Astrocyte (in vitro differentiated cells and primary cell): ENCODE data around the gene MAS1. TPM values are rescaled to one million over a fixed set of nuclear protein-coding genes. Genes with fewer than 3 reads are reported as not detected.
A peak's percentile ranks its signal among the peaks of the same experiment; 100 is the strongest.

Experiments
- DNase-seq: peaks from one replicate; pipeline ENCODE4 v3.0.0-alpha.2; 2010; ENCODE audit warnings: low read depth
- FAIRE-seq: peaks from 2 replicates; lab custom pipeline; 2011; peaks lifted over from hg19 to GRCh38; lab: Jason Lieb, UNC
- H2AFZ ChIP-seq: 2 replicates; pipeline ENCODE4 v1.6.0; 2012; ENCODE audit warnings: low read depth, low read length, inconsistent platforms
- H3K27ac ChIP-seq: 2 replicates; pipeline ENCODE4 v1.5.1; 2011; ENCODE audit warnings: low read depth, low read length, inconsistent platforms
- H3K27me3 ChIP-seq: 2 replicates; pipeline ENCODE4 v1.6.0; 2011; ENCODE audit warnings: low read length, inconsistent platforms; ENCODE audit not compliant: insufficient read depth
- H3K36me3 ChIP-seq: 2 replicates; pipeline ENCODE4 v1.5.1; 2011; ENCODE audit warnings: low read length, inconsistent platforms; ENCODE audit not compliant: insufficient read depth
- H3K4me1 ChIP-seq: 2 replicates; pipeline ENCODE4 v1.5.1; 2011; ENCODE audit warnings: low read length, inconsistent platforms; ENCODE audit not compliant: insufficient read depth
- H3K4me2 ChIP-seq: 2 replicates; pipeline ENCODE4 v1.6.0; 2012; ENCODE audit warnings: low read length, inconsistent platforms
- H3K4me3 ChIP-seq: 2 replicates; pipeline ENCODE4 v1.5.1; 2011; ENCODE audit warnings: low read depth, mild to moderate bottlenecking, low read length, inconsistent platforms; ENCODE audit not compliant: insufficient read depth
- H3K79me2 ChIP-seq: 2 replicates; pipeline ENCODE4 v1.6.0; 2012; ENCODE audit warnings: mild to moderate bottlenecking, low read length, inconsistent platforms; ENCODE audit not compliant: insufficient read depth
- H3K9ac ChIP-seq: 2 replicates; pipeline ENCODE4 v1.6.0; 2012; ENCODE audit warnings: mild to moderate bottlenecking, low read length, inconsistent platforms
- H3K9me3 ChIP-seq: 2 replicates; pipeline ENCODE4 v1.5.1; 2012; ENCODE audit warnings: low read depth, mild to moderate bottlenecking, low read length, inconsistent platforms; ENCODE audit not compliant: insufficient read depth
- H4K20me1 ChIP-seq: 2 replicates; pipeline ENCODE4 v1.6.0; 2012; ENCODE audit warnings: low read length, inconsistent platforms; ENCODE audit not compliant: insufficient read depth
- H3K27ac Mint-ChIP-seq: one replicate; pipeline ENCODE4 v1.8.0; 2021; ENCODE audit warnings: mild to moderate bottlenecking, mixed read lengths; ENCODE audit not compliant: unreplicated experiment
- H3K27me3 Mint-ChIP-seq: one replicate; pipeline ENCODE4 v1.8.0; 2021; ENCODE audit warnings: low read depth, mixed read lengths; ENCODE audit not compliant: unreplicated experiment
- H3K36me3 Mint-ChIP-seq: one replicate; pipeline ENCODE4 v1.8.0; 2021; ENCODE audit warnings: low read depth, mixed read lengths; ENCODE audit not compliant: unreplicated experiment
- H3K4me1 Mint-ChIP-seq: one replicate; pipeline ENCODE4 v1.8.0; 2021; ENCODE audit warnings: low read depth, mixed read lengths; ENCODE audit not compliant: unreplicated experiment
- H3K4me3 Mint-ChIP-seq: one replicate; pipeline ENCODE4 v1.8.0; 2021; ENCODE audit warnings: mild to moderate bottlenecking, moderate library complexity, mixed read lengths; ENCODE audit not compliant: unreplicated experiment
- H3K9me3 Mint-ChIP-seq: one replicate; pipeline ENCODE4 v1.8.0; 2021; ENCODE audit warnings: mild to moderate bottlenecking, mixed read lengths; ENCODE audit not compliant: unreplicated experiment
- CTCF ChIP-seq: IDR thresholded peaks from 2 replicates; pipeline ENCODE4 v1.5.1; 2011; ENCODE audit warnings: low read depth, mild to moderate bottlenecking, inconsistent platforms, low read length, moderate library complexity; ENCODE audit not compliant: insufficient read depth
- EZH2 ChIP-seq: IDR thresholded peaks from 2 replicates; pipeline ENCODE4 v1.6.1; 2012; ENCODE audit warnings: mild to moderate bottlenecking, low read length, inconsistent platforms; ENCODE audit not compliant: insufficient read depth
- total RNA-seq: library from RNA; stranded (reverse); gene quantifications from 2 replicates; pipeline ENCODE4 v1.2.1, GENCODE V29; 2021

Gene MAS1
- total RNA-seq, 1 donor from 2014 or later, result not detected

- Mint-ChIP-seq H3K4me1 (no peaks in the 10 kb centered on the region), H3K27ac (no peak overlapping the region), H3K4me3 (no peak overlapping the region), H3K9me3 (peaks cover 5% of the 10 kb centered on the region), H3K27me3 (peaks cover 2% of the 10 kb centered on the region), H3K36me3 (no peaks in the 10 kb centered on the region)
- Histone ChIP-seq H3K4me2 (no peak overlapping the region), H4K20me1 (no peaks in the 10 kb centered on the region), H3K79me2 (no peaks in the 10 kb centered on the region), H2AFZ (no peak overlapping the region), H3K9ac (no peak overlapping the region), H3K36me3 (no peaks in the 10 kb centered on the region), H3K4me3 (no peak overlapping the region), H3K27ac (no peak overlapping the region), H3K27me3 (peaks cover 3% of the 10 kb centered on the region), H3K9me3 (no peaks in the 10 kb centered on the region), H3K4me1 (no peaks in the 10 kb centered on the region)
- DNase-seq, result no peak
- TF ChIP-seq EZH2 (no peak), CTCF (no peak)
- FAIRE-seq, result no peak
These were observed 24.2 kb upstream of the MAS1 start for GRCh38 chr6:159866286-159867247.

GRCh38 chr6:159871241-159871640, 19.5 kb upstream of the MAS1 start:
- H4K20me1 ChIP-seq, result no peaks in the 10 kb centered on the region
- Mint-ChIP-seq H3K36me3 (no peaks in the 10 kb centered on the region), H3K27ac (no peak overlapping the region), H3K4me1 (peaks cover 1% of the 10 kb centered on the region), H3K4me3 (no peak overlapping the region), H3K27me3 (peaks cover 11% of the 10 kb centered on the region), H3K9me3 (peaks cover 6% of the 10 kb centered on the region)
- no peak for TF ChIP-seq EZH2
- H3K4me1 ChIP-seq, result peaks cover 3% of the 10 kb centered on the region
- no peak overlapping the region for H2AFZ ChIP-seq
- H3K27me3 ChIP-seq, result no peaks in the 10 kb centered on the region
- no peaks in the 10 kb centered on the region for H3K9me3 ChIP-seq
- no peak overlapping the region for H3K9ac ChIP-seq
- H3K4me2 ChIP-seq, result no peak overlapping the region
- H3K27ac ChIP-seq, result no peak overlapping the region
- H3K4me3 ChIP-seq, result no peak overlapping the region
- H3K36me3 ChIP-seq, result no peaks in the 10 kb centered on the region
- DNase-seq (peak; percentile 12), FAIRE-seq (no peak)
- no peaks in the 10 kb centered on the region for H3K79me2 ChIP-seq

- no peak for FAIRE-seq
- H3K27me3 ChIP-seq, result peaks cover 3% of the 10 kb centered on the region
- peaks cover 6% of the 10 kb centered on the region for H3K9me3 Mint-ChIP-seq
- TF ChIP-seq EZH2 (no peak), CTCF (no peak)
- peaks cover 1% of the 10 kb centered on the region for H3K4me1 Mint-ChIP-seq
- H3K27me3 Mint-ChIP-seq, result peaks cover 11% of the 10 kb centered on the region
- no peak overlapping the region for H3K27ac Mint-ChIP-seq
- H3K9me3 ChIP-seq, result no peaks in the 10 kb centered on the region
- H3K4me1 ChIP-seq, result peaks cover 3% of the 10 kb centered on the region
- H2AFZ ChIP-seq, result no peak overlapping the region
- H3K4me3 ChIP-seq, result no peak overlapping the region
- peak; percentile 34 for DNase-seq
- no peaks in the 10 kb centered on the region for H4K20me1 ChIP-seq
- no peaks in the 10 kb centered on the region for H3K79me2 ChIP-seq
- H3K9ac ChIP-seq, result no peak overlapping the region
- H3K4me2 ChIP-seq, result no peak overlapping the region
- no peaks in the 10 kb centered on the region for H3K36me3 ChIP-seq
- no peaks in the 10 kb centered on the region for H3K36me3 Mint-ChIP-seq
- H3K4me3 Mint-ChIP-seq, result no peak overlapping the region
- no peak overlapping the region for H3K27ac ChIP-seq
These were observed 18.9 kb upstream of the MAS1 start for GRCh38 chr6:159871906-159872305.
